Hepatic stellate cell (primary cell): ENCODE data around the gene LIPF.
"Not testable (repeated sequence)": the region's sequence is repeated elsewhere in the genome, so short reads cannot be mapped to it uniquely, and the experiment has no call there.

Source experiments
- DNase-seq: peaks from one replicate; pipeline ENCODE4 v3.0.0; 2011; ENCODE audit warnings: low spot score

LIPF gene

DNA sequence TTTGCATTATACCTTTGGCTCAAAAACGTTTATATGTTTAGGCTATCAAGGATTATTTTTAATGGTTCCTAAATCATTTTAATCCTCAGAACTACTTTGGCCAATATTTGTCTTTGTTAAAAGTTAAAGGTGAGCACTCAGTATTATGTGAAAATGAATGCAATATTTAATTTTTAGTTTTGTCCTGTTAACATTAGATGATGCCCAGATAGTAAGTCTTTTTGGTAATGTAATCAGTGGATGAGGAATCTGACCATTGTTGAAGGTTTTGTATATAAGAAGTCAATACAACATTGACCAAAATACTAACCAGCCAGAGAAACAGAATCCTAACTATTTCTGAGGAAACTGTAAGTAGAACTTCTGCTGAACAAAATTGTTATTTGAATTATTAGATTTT, at the start of gene LIPF:
Gene LIPF (plus strand): TSS at position 301 of the 400 bp plus-strand sequence. CDS start 2,856 bp downstream, outside the sequence.
- no peak for DNase-seq

DNA sequence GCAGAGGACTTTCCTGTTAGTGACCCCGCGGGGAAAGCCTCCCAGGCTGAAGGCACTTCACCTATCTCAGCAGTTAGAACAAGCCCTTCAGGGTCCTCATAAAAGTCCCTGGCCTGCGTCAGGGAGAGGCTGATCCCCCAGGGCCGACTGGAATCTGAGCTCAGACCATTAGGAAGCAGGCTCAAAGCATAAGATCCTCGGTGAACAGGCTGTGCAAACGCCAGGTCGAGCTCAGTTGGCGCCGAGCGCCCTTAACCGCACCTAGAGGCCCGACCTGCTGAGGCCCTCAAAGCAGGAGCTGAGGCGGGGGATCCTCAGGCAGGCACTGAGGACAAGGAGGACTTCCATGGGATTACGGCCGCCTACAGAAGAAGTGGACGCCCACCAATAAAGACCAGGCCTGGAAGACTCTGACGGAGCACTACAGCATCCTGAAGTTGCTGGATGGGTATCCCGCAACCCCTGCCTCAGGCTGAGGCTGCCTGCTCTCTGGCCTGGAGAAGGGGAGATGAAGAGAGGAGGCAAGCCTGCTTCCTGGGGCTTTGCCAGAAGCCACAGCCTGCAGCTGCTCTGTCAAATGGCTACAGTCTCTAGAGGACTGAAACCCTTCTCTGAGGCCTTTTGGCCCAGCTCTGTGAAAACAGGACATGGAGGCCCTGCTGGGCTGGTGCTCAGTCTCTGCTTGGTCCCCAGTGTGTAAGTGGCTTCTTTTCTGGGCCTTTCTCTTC, 47.8 kb upstream of the LIPF start:
- DNase-seq, result no peak

- no peak for DNase-seq
Observed at GRCh38 chr10:88617772-88618300, 46.4 kb upstream of the LIPF start.

- DNase-seq, result no peak
Observed at GRCh38 chr10:88618496-88618895, 45.7 kb upstream of the LIPF start.

DNA sequence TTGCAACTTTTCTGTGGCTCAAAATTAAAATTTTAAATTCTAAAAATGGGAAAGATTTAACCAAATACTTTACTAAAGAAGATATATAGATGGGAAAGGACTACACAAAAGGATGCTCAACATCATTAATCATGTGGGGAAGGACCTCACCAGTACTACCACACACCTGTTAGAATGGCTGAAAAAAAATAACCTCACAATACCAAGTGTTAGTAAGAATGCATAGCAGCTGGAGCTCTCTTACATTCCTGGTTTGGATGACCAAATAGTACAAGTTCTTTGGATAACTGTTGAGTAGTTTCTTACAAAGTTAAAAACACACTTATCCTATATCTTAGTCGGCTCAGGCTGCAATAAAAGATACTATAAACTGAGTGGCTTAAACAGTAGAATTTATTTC, 43.8 kb upstream of the LIPF start:
- no peak for DNase-seq

DNA sequence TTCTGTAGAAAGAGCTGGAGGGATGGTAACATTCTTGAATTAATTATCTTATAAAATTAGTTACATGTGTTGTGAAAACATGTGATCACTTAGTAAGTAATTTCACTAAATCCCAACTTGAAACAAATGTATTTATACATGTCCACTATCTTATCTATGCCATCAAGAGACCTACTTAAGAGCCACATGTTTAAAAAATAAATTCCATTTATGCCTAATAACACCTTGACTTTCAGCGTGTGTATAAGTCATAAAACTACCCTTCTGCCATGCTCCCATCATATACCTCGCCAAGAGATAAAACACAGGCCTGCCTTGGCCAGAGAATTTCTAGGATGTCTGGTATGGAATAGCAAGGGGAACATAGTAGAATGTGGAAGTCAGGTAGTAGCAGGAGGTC, 40.4 kb upstream of the LIPF start:
- DNase-seq, result no peak

DNA sequence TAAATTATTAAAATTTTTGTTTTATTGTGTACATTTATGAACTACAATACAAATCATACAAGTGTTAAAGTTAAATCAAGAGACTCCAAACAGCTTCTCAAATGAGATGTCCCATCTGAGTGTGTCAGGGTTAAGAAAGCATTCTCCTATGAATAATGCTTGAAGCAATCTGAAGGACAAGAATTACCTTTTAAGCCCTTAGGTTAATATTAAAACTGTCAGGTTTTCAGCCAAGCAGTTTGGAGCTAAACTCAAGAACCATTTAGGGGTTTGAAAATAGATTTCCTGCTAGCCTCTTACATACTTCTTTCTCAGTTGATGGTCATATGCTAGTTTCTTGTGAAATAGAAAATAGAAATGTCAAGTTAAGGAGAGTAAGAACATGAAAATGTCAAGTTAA, 39.4 kb upstream of the LIPF start:
- DNase-seq, result no peak

DNA sequence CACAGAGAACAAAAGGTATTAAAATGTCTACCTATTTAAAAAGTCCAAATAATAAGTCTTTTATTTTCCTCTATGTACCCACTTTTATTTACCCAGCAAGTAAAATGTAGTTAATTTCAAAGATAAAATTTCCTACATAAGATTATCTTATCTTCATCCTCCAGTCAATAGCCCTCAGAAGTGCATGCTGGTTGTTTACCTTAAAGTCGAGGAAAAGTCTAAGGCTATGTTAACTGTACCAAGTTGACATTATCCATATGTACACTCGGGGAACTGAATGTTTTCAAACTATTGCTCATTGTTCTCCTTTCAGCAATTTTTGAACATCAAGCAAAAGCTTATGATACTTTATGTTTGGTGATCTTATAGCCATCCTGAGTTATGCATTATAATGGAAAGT, 24.1 kb upstream of the LIPF start:
- DNase-seq, result no peak

GRCh38 chr10:88642209-88642608, 22.0 kb upstream of the LIPF start:
- DNase-seq, result no peak

DNA sequence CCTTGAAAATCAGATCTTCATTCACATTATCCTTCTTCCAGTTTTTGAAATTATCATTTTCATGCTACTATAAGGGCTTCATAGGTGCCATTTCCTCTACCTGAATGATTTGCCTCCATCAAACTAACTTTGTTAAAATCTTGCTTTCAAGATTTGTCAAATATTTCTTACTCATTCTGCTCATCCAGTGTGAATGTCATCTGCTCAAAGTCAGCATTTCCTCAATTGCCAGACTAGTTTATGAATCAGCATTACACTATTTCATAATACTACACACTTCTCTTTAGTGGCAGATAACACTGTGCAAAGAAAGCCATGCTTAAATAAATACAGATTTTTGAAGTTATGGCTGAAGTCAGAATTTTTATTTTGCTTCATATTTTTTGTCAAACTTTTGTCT, 21.3 kb upstream of the LIPF start:
- DNase-seq, result peak; percentile 12

DNA sequence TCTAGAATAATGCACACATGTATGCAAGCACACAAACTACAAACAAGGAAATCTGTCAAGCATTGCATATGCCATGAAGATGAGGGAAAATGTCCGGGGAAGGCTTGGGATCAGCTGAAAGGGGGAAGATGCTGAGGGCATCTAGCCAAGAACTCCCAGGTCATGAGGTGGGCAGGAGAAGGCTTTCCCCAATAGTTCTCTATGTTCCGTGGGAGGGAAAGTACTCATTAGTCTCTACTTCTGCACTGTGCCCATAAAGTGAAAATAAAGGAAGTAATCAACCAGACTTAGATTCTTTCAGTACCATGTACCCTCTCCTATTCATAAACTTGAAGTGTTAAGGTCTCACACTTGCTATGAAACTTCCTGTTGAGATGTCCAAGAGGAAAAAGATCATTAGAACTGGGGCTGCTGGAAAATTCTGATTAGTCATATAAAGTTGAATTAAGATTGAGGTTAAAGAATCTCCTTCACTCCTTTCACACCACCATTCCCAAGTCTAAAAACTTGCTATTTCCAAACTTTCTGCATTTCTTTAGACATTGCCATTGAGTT, 17.1 kb upstream of the LIPF start:
- DNase-seq, result no peak

DNA sequence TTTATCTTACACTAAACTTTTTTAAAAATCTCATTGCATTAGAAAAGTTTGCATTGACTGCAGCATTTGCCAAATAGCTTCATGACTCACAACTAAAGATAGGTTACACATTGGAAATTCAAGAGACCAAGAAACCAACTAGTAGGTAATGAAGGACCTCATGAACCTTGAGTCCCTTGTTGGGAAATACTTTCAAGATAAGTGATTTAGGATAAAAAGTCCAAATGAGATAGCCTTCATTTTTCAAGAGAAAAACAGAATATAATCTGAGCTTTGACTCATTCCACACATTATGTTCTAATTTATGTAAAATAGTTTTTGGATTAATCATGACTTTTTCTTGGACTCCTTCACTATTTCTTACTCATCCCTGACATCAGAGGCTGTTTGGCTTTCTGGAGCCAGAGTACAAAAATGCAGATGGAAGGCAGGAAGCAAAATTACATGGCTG, 13.1 kb upstream of the LIPF start:
- peak; percentile 35 for DNase-seq

- DNase-seq, result no peak
Observed at GRCh38 chr10:88652616-88653015, 11.6 kb upstream of the LIPF start.

GRCh38 chr10:88657901-88658300, 6.3 kb upstream of the LIPF start:
- DNase-seq, result no peak

GRCh38 chr10:88659725-88660597, 4.3 kb upstream of the LIPF start:
- DNase-seq, result peak; percentile 13

DNA sequence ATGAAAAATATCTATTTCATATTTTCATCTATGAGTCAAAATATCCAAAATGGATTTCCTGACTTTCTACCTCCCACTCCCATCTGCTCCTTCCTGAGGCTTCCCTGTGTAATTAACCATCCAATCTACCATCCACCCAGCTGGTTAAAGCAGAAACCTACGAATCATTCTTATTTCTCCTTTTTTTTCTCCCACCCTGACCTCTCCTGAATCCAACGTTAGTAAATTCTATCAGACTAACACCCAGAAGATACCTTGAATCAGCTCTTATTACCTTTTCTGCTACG, 3.7 kb upstream of the LIPF start:
- DNase-seq, result no peak

DNA sequence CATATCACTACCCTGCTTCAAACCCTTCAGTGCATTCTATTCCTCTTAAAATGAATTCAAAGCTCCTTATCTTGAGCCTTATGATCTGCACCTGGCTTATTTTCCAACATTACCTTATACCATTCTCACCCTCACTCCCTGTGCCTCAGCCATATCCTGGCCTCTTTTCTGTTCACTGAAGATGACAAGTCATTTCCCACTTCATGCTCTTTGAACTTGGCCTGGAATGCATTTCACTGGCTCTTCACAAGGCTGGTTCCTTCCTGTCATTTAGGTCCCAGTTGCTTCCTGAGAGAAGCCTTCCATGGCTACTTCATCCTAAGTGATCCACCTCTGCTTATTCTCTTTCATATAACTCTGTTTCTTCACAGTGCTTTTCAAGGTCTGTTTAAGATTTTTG, 3.2 kb upstream of the LIPF start:
- no peak for DNase-seq

GRCh38 chr10:88661577-88661976, 2.7 kb upstream of the LIPF start:
- no peak for DNase-seq

GRCh38 chr10:88663153-88663552, 1.1 kb upstream of the LIPF start:
- DNase-seq, result not testable (repeated sequence)

DNA sequence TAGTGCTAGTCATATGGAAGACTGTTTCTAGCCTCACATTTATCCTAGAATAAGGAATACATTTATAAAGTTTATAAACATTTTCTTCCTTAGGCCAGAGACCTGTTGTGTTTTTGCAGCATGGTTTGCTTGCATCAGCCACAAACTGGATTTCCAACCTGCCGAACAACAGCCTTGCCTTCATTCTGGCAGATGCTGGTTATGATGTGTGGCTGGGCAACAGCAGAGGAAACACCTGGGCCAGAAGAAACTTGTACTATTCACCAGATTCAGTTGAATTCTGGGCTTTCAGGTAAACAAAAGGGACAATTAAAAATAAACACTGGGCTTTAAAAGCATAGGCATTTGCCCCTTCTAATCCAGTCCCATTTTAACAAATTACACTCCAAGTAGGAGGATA, 4.2 kb downstream of the LIPF start:
- no peak for DNase-seq

- no peak for DNase-seq
Observed at GRCh38 chr10:88670497-88670896, 6.3 kb downstream of the LIPF start.

GRCh38 chr10:88672041-88672440, 7.8 kb downstream of the LIPF start:
- DNase-seq, result no peak
